Stimulated activated effector memory CD8-positive, alpha-beta T cell treated with anti-CD3 and anti-CD28 coated beads, Interleukin-12 subunit alpha, Interleukin-12 subunit beta, amount 100 ng/mL, for 72 hours (primary cell): ENCODE results near the gene ANXA2R.
"Not testable (repeated sequence)": the region's sequence is repeated elsewhere in the genome, so short reads cannot be mapped to it uniquely, and the experiment has no call there.

Experiments used
- ATAC-seq: fragments of 150-1000 bp; cut with Tn5 transposase; 2 replicates; pipeline ENCODE4 v1.10.0; 2021
- DNase-seq, 2 donors: peaks; one replicate each; pipeline ENCODE4 v3.0.0; 2021 to 2022; ENCODE audit warnings: low spot score in 2 of 2
- H3K27ac Mint-ChIP-seq: one replicate; pipeline ENCODE4 v1.8.0; 2022; ENCODE audit warnings: mild to moderate bottlenecking, mixed read lengths
- H3K36me3 Mint-ChIP-seq: one replicate; pipeline ENCODE4 v1.8.0; 2022; ENCODE audit warnings: mild to moderate bottlenecking, mixed read lengths
- H3K4me1 Mint-ChIP-seq: one replicate; pipeline ENCODE4 v1.8.0; 2022; ENCODE audit warnings: mixed read lengths
- H3K4me3 Mint-ChIP-seq: one replicate; pipeline ENCODE4 v1.8.0; 2022; ENCODE audit warnings: mild to moderate bottlenecking, mixed read lengths
- H3K9me3 Mint-ChIP-seq: one replicate; pipeline ENCODE4 v1.8.0; 2022; ENCODE audit warnings: mixed read lengths

Gene ANXA2R

GRCh38 chr5:43040287-43041098 is at the start of gene ANXA2R:
Gene ANXA2R, minus strand, starts transcription at chr5:43040319. Its CDS starts 273 bp downstream, at chr5:43040046.
- Mint-ChIP-seq H3K9me3 (no peaks in the 10 kb centered on the region), H3K4me1 (peaks cover 45% of the 10 kb centered on the region), H3K27ac (peak within 1 kb of the TSS; percentile 91), H3K36me3 (peaks cover 47% of the 10 kb centered on the region), H3K4me3 (peak within 1 kb of the TSS; percentile 88)
- ATAC-seq (peak; percentile 74), DNase-seq (peak; percentile 87 to 95)

GRCh38 chr5:43086118-43086908 is 46.2 kb upstream of the ANXA2R start:
- not testable (repeated sequence) for H3K9me3 Mint-ChIP-seq, H3K27ac Mint-ChIP-seq, H3K4me1 Mint-ChIP-seq, H3K4me3 Mint-ChIP-seq, DNase-seq, H3K36me3 Mint-ChIP-seq, ATAC-seq

- ATAC-seq (no peak), DNase-seq (no peak)
- Mint-ChIP-seq H3K36me3 (peaks cover 9% of the 10 kb centered on the region), H3K4me3 (no peak overlapping the region), H3K9me3 (no peaks in the 10 kb centered on the region), H3K27ac (no peak overlapping the region), H3K4me1 (no peaks in the 10 kb centered on the region)
Measured at GRCh38 chr5:43085453-43085852, 45.3 kb upstream of the ANXA2R start.

- not testable (repeated sequence) for ATAC-seq, H3K4me1 Mint-ChIP-seq, H3K9me3 Mint-ChIP-seq, DNase-seq, H3K27ac Mint-ChIP-seq, H3K4me3 Mint-ChIP-seq
- H3K36me3 Mint-ChIP-seq = peaks cover 19% of the 10 kb centered on the region
Measured at GRCh38 chr5:43084468-43084867, 44.3 kb upstream of the ANXA2R start.

- not testable (repeated sequence) for H3K9me3 Mint-ChIP-seq, H3K27ac Mint-ChIP-seq
Measured at GRCh38 chr5:43081345-43081744, 41.2 kb upstream of the ANXA2R start.

GRCh38 chr5:43078956-43079355 is 38.8 kb upstream of the ANXA2R start:
- Mint-ChIP-seq H3K27ac (no peak overlapping the region), H3K36me3 (peaks cover 50% of the 10 kb centered on the region), H3K4me3 (no peak overlapping the region), H3K9me3 (no peaks in the 10 kb centered on the region), H3K4me1 (peaks cover 27% of the 10 kb centered on the region)
- DNase-seq (no peak), ATAC-seq (no peak)

More at GRCh38 chr5:43081345-43081744, 41.2 kb upstream of the ANXA2R start:
- not testable (repeated sequence) for H3K4me3 Mint-ChIP-seq, DNase-seq, H3K4me1 Mint-ChIP-seq, ATAC-seq
- peaks cover 40% of the 10 kb centered on the region for H3K36me3 Mint-ChIP-seq

- H3K4me3 Mint-ChIP-seq, DNase-seq, ATAC-seq, H3K9me3 Mint-ChIP-seq: not testable (repeated sequence)
- peaks cover 60% of the 10 kb centered on the region for H3K36me3 Mint-ChIP-seq
- peak overlapping the region; percentile 17 for H3K27ac Mint-ChIP-seq
- peaks cover 37% of the 10 kb centered on the region for H3K4me1 Mint-ChIP-seq
Measured at GRCh38 chr5:43077446-43078191, 37.5 kb upstream of the ANXA2R start.

GRCh38 chr5:43075319-43076293 is 35.5 kb upstream of the ANXA2R start:
- DNase-seq (no peak), ATAC-seq (no peak)
- H3K9me3 Mint-ChIP-seq = no peaks in the 10 kb centered on the region
- H3K4me3 Mint-ChIP-seq = peak overlapping the region; percentile 13
- H3K27ac Mint-ChIP-seq = peak overlapping the region; percentile 93
- H3K4me1 Mint-ChIP-seq = peaks cover 41% of the 10 kb centered on the region
- peaks cover 72% of the 10 kb centered on the region for H3K36me3 Mint-ChIP-seq

GRCh38 chr5:43074987-43075318 is 34.8 kb upstream of the ANXA2R start:
- Mint-ChIP-seq H3K9me3 (no peaks in the 10 kb centered on the region), H3K36me3 (peaks cover 69% of the 10 kb centered on the region), H3K27ac (peak overlapping the region; percentile 93), H3K4me1 (peaks cover 41% of the 10 kb centered on the region), H3K4me3 (peak overlapping the region; percentile 13)
- no peak for ATAC-seq
- no peak for DNase-seq

- peaks cover 43% of the 10 kb centered on the region for H3K4me1 Mint-ChIP-seq
- H3K27ac Mint-ChIP-seq = peak overlapping the region; percentile 93
- peaks cover 69% of the 10 kb centered on the region for H3K36me3 Mint-ChIP-seq
- no peak overlapping the region for H3K4me3 Mint-ChIP-seq
- no peaks in the 10 kb centered on the region for H3K9me3 Mint-ChIP-seq
- ATAC-seq (peak; percentile 58), DNase-seq (peak; percentile 54 to 76)
Measured at GRCh38 chr5:43073597-43074546, 33.8 kb upstream of the ANXA2R start.

GRCh38 chr5:43069401-43069720 is 29.2 kb upstream of the ANXA2R start:
- ATAC-seq, H3K27ac Mint-ChIP-seq: not testable (repeated sequence)

GRCh38 chr5:43068037-43068436 is 27.9 kb upstream of the ANXA2R start:
- Mint-ChIP-seq H3K9me3 (no peaks in the 10 kb centered on the region), H3K4me3 (peak overlapping the region; percentile 93), H3K36me3 (peaks cover 59% of the 10 kb centered on the region), H3K4me1 (peaks cover 37% of the 10 kb centered on the region), H3K27ac (peak overlapping the region; percentile 99)
- DNase-seq = no peak
- ATAC-seq = no peak

More at GRCh38 chr5:43069401-43069720, 29.2 kb upstream of the ANXA2R start:
- H3K36me3 Mint-ChIP-seq = peaks cover 68% of the 10 kb centered on the region
- not testable (repeated sequence) for DNase-seq, H3K9me3 Mint-ChIP-seq
- peaks cover 46% of the 10 kb centered on the region for H3K4me1 Mint-ChIP-seq
- H3K4me3 Mint-ChIP-seq = peak overlapping the region; percentile 93
